GM19238 (cell line): ENCODE measurements around the gene IL25.
"Not testable (repeated sequence)": the region's sequence is repeated elsewhere in the genome, so short reads cannot be mapped to it uniquely, and the experiment has no call there.

ENCODE experiments used
- DNase-seq: peaks from one replicate; pipeline ENCODE4 v3.0.0; 2011; ENCODE audit warnings: low spot score; ENCODE audit not compliant: insufficient read length

The IL25 gene

DNA sequence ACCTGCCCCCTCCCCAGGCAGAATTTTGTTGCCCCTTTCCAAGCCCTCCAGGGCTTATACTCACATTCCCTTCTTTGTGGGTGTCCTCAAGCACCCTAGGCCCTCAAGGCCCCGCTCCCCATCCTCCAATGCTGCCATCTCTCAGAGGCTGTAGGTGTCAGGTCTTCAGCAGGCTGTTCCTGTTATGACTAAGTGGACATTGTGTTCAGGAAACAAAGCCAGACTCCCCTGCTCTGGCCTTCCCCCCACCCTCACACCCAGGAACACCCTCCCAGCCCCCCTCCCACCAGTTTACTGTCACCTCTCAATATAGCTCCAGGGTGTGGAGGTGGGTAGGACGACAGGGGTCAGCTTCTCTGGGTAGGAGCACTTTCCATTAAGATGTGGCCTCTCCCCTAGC lies 36.9 kb downstream of the IL25 start:
- no peak for DNase-seq

DNA sequence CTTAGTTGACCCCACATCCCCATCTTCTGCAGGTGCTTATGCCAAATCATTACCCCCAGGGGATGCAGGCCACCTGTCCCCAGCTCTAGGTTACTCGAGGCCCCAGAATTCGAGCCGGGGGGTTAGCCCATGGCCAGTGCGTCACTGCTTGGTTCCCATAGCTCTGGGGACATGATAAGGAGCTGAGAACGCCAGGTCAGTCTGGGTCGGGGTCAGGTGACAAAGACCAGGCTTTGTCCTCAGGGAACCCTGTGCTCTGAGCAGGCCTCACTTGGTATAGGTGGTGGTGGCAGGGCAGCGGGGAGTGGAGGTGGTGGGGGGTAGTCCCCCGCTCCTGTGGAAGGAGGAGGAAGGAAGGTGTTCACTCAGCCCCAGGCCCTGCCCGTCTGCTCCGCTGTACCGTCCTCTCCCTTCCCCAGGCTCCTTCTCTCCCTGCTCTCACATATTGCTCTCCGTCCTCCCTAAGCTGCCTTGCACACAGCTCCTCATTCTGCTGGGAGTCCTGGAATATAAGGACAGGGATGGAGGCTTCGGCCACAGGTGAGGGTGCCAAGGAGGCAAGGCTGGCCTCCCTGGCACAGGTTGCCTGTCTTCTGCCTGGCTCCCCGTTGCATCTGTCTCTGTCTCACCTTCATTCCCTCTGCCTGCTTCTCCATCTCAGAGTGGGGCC lies 37.5 kb downstream of the IL25 start:
- DNase-seq, result no peak

DNA sequence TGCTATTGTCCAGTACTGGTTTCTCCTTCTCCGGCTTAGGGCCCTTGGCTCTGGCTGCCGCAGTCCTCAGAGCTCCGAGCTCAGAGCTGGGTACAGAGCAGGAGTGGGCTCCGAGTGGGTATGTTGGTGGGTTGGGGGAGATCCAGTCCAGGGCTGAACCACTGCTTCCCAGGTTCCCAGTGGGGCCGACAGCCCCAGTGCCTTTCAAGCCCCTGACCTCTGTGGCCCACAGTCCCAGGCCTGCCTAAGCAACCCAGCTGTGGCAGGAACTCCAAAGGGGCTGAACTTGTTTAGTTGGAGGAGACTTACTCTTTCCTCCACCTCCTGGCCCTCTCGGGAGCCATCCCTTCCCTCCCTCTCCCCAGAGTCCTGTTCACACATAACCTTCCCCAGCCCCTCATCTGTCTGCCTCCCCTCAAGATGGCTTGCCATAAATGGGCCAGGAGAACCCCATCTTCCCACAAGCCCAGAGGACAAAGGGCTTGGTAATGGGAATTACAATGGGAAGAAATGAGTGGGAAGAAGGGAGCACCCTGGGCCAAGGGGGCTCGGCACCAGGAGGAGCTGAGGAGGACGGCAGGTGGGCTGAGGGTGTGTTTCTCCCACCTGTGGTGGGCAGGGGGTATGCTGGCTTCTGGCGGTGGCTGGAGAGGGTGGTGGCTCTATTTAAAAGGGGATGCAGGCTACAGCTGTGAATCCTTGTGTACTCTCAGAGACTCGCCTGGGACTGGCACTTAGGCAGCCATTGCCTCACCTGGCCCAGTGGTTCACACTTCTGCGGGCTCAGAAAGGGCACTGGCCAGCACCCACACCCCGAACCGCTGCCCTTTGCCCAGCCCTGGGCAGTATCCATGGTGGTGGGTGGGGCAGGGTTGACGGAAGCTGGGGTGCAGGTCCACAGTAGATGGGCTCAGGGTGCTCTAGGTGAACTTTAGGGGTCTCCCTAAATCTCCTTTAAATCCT lies 39.2 kb downstream of the IL25 start:
- no peak for DNase-seq

DNA sequence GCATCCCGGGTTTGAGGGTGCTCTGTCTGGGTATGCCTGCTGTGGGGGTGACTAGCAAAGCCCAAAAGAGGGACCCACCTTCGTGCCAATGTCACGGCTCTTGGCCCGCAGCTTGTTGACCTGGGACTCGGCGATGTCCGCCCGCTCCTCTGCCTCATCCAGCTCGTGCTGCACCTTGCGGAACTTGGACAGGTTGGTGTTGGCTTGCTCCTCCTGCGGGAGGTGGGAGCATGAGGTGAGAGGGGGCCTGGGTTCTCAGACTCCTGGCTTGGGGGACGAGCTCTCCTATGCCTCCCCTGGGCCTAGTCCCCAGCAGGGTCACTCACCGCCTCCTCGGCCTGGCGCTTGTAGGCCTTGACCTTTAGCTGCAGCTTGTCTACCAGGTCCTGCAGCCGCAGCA lies 41.1 kb downstream of the IL25 start:
- DNase-seq, result no peak

GRCh38 chr14:23414254-23414653 lies 41.6 kb downstream of the IL25 start:
- no peak for DNase-seq

- DNase-seq, result no peak
Measured at GRCh38 chr14:23414906-23415820, 42.6 kb downstream of the IL25 start.

DNA sequence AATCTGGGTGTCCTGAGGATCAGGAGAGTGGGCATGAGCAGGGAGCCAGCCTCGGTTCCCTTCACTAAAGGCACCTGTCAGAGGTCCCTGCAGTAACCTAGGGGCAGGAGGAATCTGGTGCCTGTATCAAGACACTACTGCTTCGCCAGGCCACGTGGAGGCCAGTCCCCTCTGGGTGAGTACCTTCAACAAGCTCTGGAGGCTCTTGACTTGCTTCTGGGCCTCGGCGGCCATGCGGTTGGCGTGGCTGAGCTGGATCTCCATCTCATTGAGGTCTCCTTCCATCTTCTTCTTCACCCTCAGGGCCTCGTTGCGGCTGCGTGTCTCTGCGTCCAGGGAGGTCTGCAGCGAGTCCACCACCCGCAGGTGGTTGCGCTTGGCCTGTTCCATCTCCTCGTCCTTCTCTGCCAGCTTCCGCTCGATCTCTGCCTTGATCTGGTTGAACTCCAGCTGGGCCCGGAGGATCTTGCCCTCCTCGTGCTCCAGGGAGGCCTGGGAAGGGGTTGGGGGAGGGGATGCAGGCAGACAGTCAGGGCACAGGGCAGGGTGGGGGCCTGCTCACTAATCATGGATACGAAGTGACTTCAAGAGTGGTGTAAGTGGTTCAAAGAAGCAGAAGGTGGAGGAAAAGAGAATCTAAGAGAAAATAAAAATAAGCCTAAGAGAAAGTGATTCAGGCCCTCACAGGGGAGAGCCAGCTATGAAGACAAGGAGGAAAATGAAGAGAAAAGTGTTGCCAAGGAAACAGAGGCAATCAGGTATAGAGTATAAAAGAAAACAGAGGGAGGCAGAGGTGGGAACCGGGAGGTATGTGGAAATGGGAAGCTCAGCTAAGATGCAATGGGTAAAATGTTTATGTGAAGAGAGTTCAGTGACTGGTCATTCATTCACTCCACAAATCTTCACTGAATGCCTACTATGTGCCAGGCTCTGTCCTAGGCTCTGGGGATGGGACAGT lies 43.5 kb downstream of the IL25 start:
- no peak for DNase-seq

DNA sequence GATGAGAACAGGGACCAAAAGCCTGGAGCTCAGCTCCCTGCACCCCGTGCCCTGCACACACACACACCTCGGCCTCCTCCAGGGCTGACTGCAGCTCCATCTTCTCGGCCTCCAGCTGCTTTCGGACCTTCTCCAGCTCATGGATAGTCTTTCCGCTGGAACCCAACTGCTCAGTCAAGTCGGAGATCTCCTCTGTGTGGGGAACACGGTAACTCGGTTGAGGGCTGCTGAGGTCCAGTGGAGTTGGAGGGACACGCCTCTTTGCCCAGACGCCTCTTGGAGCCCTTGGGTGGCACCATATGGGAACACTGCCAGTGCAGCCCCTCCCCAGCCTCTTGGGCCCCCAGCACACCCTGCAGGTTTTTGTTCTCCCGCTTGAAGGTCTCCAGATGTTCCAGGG lies 44.2 kb downstream of the IL25 start:
- no peak for DNase-seq

DNA sequence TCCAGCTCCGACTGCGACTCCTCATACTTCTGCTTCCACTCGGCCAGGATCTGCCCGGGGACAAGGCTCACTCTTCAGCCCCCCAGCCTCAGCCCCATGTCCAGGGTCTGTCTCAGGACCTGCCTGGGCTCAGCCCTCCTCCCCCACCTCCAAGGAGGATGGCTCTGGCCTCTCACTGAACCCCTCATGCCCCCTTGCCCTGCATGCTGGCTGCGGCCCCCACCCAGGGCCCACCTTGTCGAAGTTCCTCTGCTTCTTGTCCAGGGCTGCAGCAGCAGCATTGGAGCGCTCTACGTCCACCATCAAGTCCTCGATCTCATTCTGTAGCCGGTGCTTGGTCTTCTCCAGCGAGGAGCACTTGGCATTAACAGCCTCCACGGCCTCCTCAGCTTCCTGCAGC lies 44.7 kb downstream of the IL25 start:
- DNase-seq, result not testable (repeated sequence)

GRCh38 chr14:23418021-23418420 lies 45.4 kb downstream of the IL25 start:
- DNase-seq, result no peak

GRCh38 chr14:23419646-23420045 lies 47.0 kb downstream of the IL25 start:
- DNase-seq, result not testable (repeated sequence)

DNA sequence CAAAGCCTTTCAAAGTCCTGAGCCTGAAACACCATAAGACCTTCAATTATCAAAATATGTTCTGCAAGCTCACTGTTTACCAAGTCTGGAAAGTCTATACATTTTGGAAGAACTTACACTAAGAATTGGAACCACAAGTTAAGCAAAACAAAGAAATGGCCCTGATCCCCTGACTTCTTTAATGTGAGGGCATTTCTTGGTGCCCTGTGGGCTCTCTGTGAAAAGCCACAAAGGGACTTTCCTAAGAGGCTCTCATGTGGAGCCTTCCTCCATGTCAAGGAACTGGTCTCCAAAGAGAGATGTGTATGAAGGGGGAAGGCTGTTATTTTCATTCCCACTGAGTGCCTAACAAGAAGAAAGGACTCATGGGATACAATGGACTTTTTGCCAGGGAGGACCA lies 49.0 kb downstream of the IL25 start:
- no peak for DNase-seq

GRCh38 chr14:23423657-23424056 lies 51.0 kb downstream of the IL25 start:
- DNase-seq, result no peak

DNA sequence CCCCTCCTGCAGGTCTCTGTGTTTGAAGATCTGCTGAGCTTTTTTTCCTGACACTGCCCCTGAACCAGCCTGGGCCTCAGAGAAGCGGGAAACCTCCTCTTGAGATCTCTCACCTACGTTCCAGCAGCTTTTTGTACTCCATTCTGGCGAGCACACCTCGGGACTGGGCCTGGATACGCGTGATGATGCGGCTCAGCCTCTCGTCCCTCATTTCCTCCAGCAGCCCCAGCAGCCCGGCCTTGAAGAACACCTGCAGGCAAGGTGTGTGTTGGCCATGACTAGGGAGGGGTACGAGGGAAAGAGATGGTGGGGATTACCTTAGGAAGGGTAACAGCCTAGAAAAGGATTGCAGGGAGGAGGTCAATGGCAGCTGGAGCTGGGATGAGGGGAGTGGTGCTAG lies 52.6 kb downstream of the IL25 start:
- no peak for DNase-seq

DNA sequence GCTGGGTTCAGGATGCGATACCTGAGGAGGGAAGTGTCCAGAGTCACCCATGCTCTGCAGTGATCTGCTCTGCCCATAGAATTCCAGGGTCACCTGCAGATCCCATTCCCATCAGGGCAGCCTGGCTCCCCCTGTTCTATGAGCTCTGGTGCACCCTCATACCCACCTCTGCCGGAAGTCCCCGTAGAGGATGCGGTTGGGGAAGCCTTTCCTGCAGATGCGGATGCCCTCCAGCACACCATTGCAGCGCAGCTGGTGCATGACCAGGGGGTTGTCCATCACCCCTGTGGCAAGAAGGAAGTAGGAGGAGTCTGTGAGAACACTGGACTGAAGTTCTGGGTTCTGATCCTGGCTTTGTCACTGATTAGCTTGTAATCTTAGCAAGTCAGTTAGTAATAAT lies 53.2 kb downstream of the IL25 start:
- DNase-seq, result not testable (repeated sequence)
